Endodermal cell (in vitro differentiated cells): ENCODE results near the gene ALDH4A1. TPM values are rescaled to one million over a fixed set of nuclear protein-coding genes. Genes with fewer than 3 reads are reported as not detected.

Source experiments
- DNase-seq: peaks from one replicate; pipeline ENCODE4 v3.0.0-alpha.2; 2017
- H3K27ac ChIP-seq: 2 replicates; pipeline ENCODE4 v1.5.1; 2013; ENCODE audit warnings: mild to moderate bottlenecking, low read depth, low read length, moderate library complexity
- H3K27me3 ChIP-seq: 2 replicates; pipeline ENCODE4 v1.6.1; 2013; ENCODE audit warnings: mild to moderate bottlenecking, low read length, moderate library complexity; ENCODE audit not compliant: insufficient read depth, control insufficient read depth, poor library complexity, severe bottlenecking
- H3K36me3 ChIP-seq: 2 replicates; pipeline ENCODE4 v1.7.0; 2013; ENCODE audit warnings: mild to moderate bottlenecking, low read length, moderate library complexity; ENCODE audit not compliant: control insufficient read depth, insufficient read depth
- H3K4me1 ChIP-seq: one replicate; pipeline ENCODE4 v1.7.0; 2013; ENCODE audit warnings: low read length; ENCODE audit not compliant: control insufficient read depth, insufficient read depth
- H3K4me3 ChIP-seq: 2 replicates; pipeline ENCODE4 v1.5.1; 2013; ENCODE audit warnings: mild to moderate bottlenecking, low read length, moderate library complexity
- H3K9ac ChIP-seq: 2 replicates; pipeline ENCODE4 v1.6.1; 2013; ENCODE audit warnings: mild to moderate bottlenecking, low read length, moderate library complexity; ENCODE audit not compliant: poor library complexity, severe bottlenecking; ENCODE audit errors: extremely low read depth
- H3K9me3 ChIP-seq: 2 replicates; pipeline ENCODE4 v1.6.1; 2013; ENCODE audit warnings: mild to moderate bottlenecking, low read length, moderate library complexity; ENCODE audit not compliant: control insufficient read depth
- H3K27ac Mint-ChIP-seq: 2 replicates; pipeline ENCODE4 v1.8.0; 2020; ENCODE audit warnings: mixed read lengths
- H3K27me3 Mint-ChIP-seq: 2 replicates; pipeline ENCODE4 v1.8.0; 2021; ENCODE audit warnings: mild to moderate bottlenecking, mixed read lengths; ENCODE audit not compliant: insufficient read depth
- H3K36me3 Mint-ChIP-seq: 2 replicates; pipeline ENCODE4 v1.8.0; 2020; ENCODE audit warnings: low read depth, mixed read lengths
- H3K4me1 Mint-ChIP-seq: 2 replicates; pipeline ENCODE4 v1.8.0; 2020; ENCODE audit warnings: mixed read lengths
- H3K4me3 Mint-ChIP-seq: 2 replicates; pipeline ENCODE4 v1.8.0; 2020; ENCODE audit warnings: mild to moderate bottlenecking, moderate library complexity, mixed read lengths
- H3K9me3 Mint-ChIP-seq: 2 replicates; pipeline ENCODE4 v1.8.0; 2020; ENCODE audit warnings: mild to moderate bottlenecking, mixed read lengths
- WGBS, 2 experiments: methylation state at CpG; one replicate each; pipeline versions ENCODE4 v1.1.5 to v1.1.7; 2013; ENCODE audit warnings: missing lambda C conversion rate in 2 of 2, mixed read lengths in 1 of 2; ENCODE audit not compliant: insufficient coverage in 1 of 2, insufficient read length in 1 of 2; 5-methylcytosine and 5-hydroxymethylcytosine counted together
- total RNA-seq, 2 donors: library from RNA; stranded (reverse); fragmentation: NEBNext Ultra II Directional in 1 of 2; extraction: Animal tissue kit (Norgen Biotek cat#: 25700) in 1 of 2; gene quantifications; 2 replicates in 1 of 2; 3 replicates in 1 of 2; pipeline ENCODE4 v1.2.1, GENCODE V29; 2021
- TF ChIP-seq, protein P1 (sequence below): fragments of 200-600 bp; sonication (generic); conservative IDR thresholded peaks from 2 replicates; pipeline ENCODE4 v1.5.0; 2021; ENCODE audit warnings: antibody characterized with exemption, mild to moderate bottlenecking

The ALDH4A1 gene
- total RNA-seq, 2 donors from 2014 or later, result 7.6 to 18.7 TPM

DNA sequence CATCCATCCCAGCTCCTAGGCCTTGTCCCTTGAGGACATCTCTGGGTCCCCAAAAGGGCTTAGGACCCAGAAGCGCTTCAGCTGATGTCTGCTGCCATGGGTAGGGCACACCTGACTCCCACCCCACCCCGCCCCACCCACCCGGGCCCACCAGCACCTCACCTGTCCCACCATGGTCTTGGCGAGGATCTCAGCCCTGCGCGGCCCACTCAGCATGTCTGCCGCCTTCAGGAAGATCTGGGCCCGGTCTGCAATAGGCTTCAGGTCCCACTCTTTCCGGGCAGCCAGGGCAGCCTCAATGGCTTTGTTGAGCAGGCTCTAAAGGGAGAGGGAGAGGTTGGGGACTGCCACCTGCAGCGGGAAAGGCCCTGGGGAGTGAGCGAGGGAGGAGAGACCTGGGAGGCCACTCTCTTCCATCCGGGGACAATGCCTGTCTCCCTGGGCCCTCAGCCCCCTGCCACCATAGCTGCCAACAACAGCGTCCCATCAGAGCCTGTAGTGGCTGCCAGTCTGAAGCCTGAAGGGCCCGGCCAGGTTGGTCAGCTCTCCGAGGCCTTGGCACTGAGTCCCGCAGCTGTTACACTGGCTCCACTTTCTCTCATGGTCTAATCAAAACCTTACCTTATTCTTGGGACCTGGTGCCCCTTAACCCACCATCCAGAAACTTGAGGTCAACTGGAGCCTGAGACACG lies 16.9 kb downstream of the ALDH4A1 start:
- Mint-ChIP-seq H3K36me3 (no peaks in the 10 kb centered on the region), H3K4me3 (no peak overlapping the region), H3K4me1 (no peaks in the 10 kb centered on the region), H3K27ac (no peak overlapping the region), H3K27me3 (peaks cover 12% of the 10 kb centered on the region), H3K9me3 (no peaks in the 10 kb centered on the region)
- DNase-seq, result no peak
- H3K9ac ChIP-seq, result no peak overlapping the region
- H3K4me3 ChIP-seq, result no peak overlapping the region
- H3K27me3 ChIP-seq, result peaks cover 37% of the 10 kb centered on the region
- WGBS, 2 experiments, result 90 to 94% methylated on average over 10 to 15 of the region's 17 CpGs
- no peaks in the 10 kb centered on the region for H3K9me3 ChIP-seq
- TF ChIP-seq, protein P1, sequence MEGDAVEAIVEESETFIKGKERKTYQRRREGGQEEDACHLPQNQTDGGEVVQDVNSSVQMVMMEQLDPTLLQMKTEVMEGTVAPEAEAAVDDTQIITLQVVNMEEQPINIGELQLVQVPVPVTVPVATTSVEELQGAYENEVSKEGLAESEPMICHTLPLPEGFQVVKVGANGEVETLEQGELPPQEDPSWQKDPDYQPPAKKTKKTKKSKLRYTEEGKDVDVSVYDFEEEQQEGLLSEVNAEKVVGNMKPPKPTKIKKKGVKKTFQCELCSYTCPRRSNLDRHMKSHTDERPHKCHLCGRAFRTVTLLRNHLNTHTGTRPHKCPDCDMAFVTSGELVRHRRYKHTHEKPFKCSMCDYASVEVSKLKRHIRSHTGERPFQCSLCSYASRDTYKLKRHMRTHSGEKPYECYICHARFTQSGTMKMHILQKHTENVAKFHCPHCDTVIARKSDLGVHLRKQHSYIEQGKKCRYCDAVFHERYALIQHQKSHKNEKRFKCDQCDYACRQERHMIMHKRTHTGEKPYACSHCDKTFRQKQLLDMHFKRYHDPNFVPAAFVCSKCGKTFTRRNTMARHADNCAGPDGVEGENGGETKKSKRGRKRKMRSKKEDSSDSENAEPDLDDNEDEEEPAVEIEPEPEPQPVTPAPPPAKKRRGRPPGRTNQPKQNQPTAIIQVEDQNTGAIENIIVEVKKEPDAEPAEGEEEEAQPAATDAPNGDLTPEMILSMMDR, result no peak
- no peak overlapping the region for H3K27ac ChIP-seq
- H3K4me1 ChIP-seq, result no peaks in the 10 kb centered on the region
- H3K36me3 ChIP-seq, result no peaks in the 10 kb centered on the region

DNA sequence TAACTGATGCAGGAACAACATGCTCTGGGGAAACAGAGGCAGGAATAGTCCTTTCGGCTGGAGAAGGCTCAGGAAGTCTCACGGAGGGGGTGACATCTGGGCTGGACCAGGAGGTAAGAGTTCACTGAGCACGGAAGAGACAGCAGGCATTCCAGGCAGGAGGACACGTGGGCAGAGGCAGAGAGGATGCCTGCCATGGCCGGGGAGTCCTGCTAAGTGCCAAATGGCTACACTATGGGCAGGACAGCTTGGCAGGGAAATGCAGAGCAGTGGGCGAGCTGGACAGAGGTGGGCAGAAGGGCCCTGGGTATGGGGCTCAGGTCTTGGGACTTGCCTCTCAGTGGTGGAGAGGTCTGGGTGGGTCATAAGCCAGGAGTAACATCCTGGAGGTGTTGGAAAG lies 17.6 kb downstream of the ALDH4A1 start:
- Mint-ChIP-seq H3K27ac (no peak overlapping the region), H3K9me3 (no peaks in the 10 kb centered on the region), H3K27me3 (peaks cover 11% of the 10 kb centered on the region), H3K4me1 (no peaks in the 10 kb centered on the region), H3K4me3 (no peak overlapping the region), H3K36me3 (no peaks in the 10 kb centered on the region)
- peaks cover 30% of the 10 kb centered on the region for H3K27me3 ChIP-seq
- 88 to 91% methylated on average over 4 to 6 of the region's 6 CpGs for WGBS, 2 experiments
- no peaks in the 10 kb centered on the region for H3K36me3 ChIP-seq
- H3K27ac ChIP-seq, result no peak overlapping the region
- H3K9me3 ChIP-seq, result no peaks in the 10 kb centered on the region
- no peak overlapping the region for H3K9ac ChIP-seq
- no peaks in the 10 kb centered on the region for H3K4me1 ChIP-seq
- H3K4me3 ChIP-seq, result no peak overlapping the region
- TF ChIP-seq, protein P1, result no peak
- DNase-seq, result no peak

DNA sequence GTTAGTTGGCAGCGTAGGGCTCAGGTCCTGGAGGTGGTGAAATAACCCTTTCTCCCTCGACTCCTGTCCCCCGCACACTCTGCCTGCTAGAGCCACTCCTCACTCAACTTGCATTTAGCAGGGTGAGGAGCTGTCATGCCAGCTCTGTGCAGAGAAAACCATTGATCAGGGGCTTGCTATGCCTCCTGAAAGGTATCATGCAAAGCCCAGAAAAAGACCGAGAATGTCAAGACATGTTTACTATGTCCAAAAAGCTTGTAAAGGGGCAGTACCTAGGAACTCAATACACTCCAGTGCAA lies 18.0 kb downstream of the ALDH4A1 start:
- Mint-ChIP-seq H3K27me3 (peaks cover 8% of the 10 kb centered on the region), H3K9me3 (no peaks in the 10 kb centered on the region), H3K27ac (no peak overlapping the region), H3K4me1 (no peaks in the 10 kb centered on the region), H3K4me3 (no peak overlapping the region), H3K36me3 (no peaks in the 10 kb centered on the region)
- Histone ChIP-seq H3K4me1 (no peaks in the 10 kb centered on the region), H3K27me3 (peaks cover 26% of the 10 kb centered on the region), H3K4me3 (no peak overlapping the region), H3K9me3 (no peaks in the 10 kb centered on the region), H3K27ac (no peak overlapping the region), H3K36me3 (no peaks in the 10 kb centered on the region), H3K9ac (no peak overlapping the region)
- no peak for DNase-seq
- TF ChIP-seq, protein P1, result no peak
- 73 to 82% methylated on average over 4 of the region's 4 CpGs for WGBS, 2 experiments
